GM19468 (cell line): ENCODE data around the gene HNRNPUL2.

Source experiments
- ATAC-seq: cut with Tn5 transposase; IDR thresholded peaks from one replicate; pipeline ENCODE4 v1.9.1; 2021; ENCODE audit warnings: mild to moderate bottlenecking, moderate library complexity, moderate number of reproducible peaks; ENCODE audit not compliant: unreplicated experiment; ENCODE audit errors: extremely low read depth

HNRNPUL2 gene

GRCh38 chr11:62671608-62672389 is 55.5 kb downstream of the HNRNPUL2 start, which contains the start of the genes LBHD1 and UQCC3:
Gene LBHD1 (minus strand): TSS chr11:62672267. CDS start chr11:62670031, 2,236 bp downstream.
Gene UQCC3 (plus strand): TSS chr11:62671673. CDS start chr11:62671746, 73 bp downstream.
- no peak for ATAC-seq

DNA sequence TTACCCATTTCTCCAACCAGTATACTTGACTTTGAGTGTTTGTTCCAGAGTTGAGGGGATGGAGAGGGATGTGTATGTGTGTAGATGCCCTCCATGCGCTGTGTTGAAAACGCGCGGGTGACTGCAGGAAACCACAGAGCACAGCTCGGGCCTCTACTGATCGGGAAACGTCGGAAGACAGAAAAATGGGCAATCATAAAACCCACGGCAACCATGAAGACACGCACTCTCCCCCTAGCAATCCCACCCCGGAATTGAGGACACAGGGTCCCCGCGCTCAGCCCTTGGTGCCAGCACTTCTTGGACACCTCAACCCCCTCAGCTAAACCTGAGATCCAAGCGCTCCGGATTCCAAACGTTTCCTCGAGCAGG is 56.0 kb downstream of the HNRNPUL2 start:
- no peak for ATAC-seq

GRCh38 chr11:62669420-62670161 is 57.7 kb downstream of the HNRNPUL2 start:
- ATAC-seq = no peak

GRCh38 chr11:62667460-62667859 is 59.8 kb downstream of the HNRNPUL2 start:
- ATAC-seq = no peak

- no peak for ATAC-seq
These were observed 60.9 kb downstream of the HNRNPUL2 start for GRCh38 chr11:62666259-62666926.

DNA sequence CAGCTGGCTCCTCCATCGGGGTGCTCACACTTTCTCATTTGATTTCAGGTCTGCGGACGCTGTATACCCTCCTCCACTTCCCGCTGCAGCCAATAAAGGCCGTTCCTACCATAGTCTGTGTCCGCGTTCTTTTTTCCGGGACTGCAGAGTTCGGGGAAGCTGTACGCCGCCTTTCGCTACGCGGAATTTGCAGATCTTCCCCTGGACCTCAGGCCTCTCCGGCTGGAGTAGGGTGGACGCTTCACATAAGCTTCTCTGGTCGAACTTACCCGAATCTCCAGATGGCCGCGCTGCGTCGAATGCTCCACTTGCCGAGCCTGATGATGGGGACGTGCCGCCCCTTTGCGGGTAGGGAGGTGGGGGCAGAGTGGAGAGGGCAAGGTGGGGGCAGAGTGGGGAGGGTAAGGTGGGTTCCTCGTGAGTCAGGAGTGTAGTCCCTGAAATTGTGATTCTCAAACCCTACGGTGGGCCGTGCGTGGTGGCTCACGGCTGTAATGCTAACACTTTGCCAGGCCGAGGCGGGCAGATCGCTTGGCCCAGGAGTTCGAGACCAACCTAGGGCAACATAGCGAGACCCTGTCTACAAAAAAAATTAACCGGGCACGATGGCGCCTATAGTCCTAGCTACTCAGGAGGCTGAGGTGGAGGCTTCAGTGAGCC is 61.5 kb downstream of the HNRNPUL2 start:
- ATAC-seq = no peak

GRCh38 chr11:62665075-62665598 is 62.1 kb downstream of the HNRNPUL2 start, which contains the start of the genes C11orf98 and CSKMT:
Gene C11orf98 (minus strand): TSS chr11:62665210. CDS start chr11:62665169, 41 bp downstream.
Gene CSKMT (plus strand): TSS chr11:62665312. CDS start chr11:62665880, 568 bp downstream.
- no peak for ATAC-seq

DNA sequence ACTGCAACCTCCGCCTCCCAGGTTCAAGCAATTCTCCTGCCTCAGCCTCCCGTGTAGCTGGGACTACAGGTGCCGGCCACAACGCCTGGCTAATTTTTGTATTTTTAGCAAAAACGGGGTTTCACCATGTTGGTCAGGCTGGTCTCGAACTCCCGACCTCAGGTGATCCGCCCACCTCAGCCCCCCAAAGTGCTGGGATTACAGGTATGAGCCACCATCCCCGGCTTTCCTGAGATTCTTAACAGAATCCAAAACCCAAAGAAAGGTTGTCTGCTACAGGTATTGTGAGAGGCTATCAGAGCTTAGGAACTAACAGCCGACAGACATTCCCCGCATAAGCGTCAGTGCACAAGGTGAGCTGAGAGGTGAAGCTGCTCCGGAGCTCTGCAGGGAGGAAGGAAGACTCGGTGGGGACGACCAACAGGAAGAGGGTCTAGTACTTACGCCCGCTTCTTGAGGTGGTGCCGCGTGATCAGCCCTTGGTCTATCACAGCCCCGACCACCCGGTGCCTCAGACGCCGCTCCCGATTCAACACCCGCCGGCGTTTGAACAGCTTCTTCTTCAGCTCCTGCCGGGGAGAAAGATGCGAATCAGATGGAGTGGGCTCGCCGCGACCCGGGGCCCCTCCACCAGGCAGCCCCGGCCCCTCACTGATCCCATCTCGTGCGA is 62.7 kb downstream of the HNRNPUL2 start:
- ATAC-seq = no peak
